Cardiac fibroblast (primary cell): ENCODE data around the gene ZCCHC24.
A peak's percentile ranks its signal among the peaks of the same experiment; 100 is the strongest.

ENCODE experiments used
- DNase-seq, 2 donors: peaks; one replicate each; pipeline versions ENCODE4 v3.0.0 to v3.0.0-alpha.2; 2010; ENCODE audit warnings: low read depth in 2 of 2
- H3K4me3 ChIP-seq, 2 donors: replicated peaks in 1 of 2; 1 replicate in 1 of 2; 2 replicates in 1 of 2; pipeline ENCODE4 v1.5.1; 2011; ENCODE audit warnings: low read depth in 2 of 2, low read length in 2 of 2, mild to moderate bottlenecking in 2 of 2, moderate library complexity in 1 of 2
- CTCF ChIP-seq: IDR thresholded peaks from one replicate; pipeline ENCODE4 v1.5.1; 2011; ENCODE audit warnings: low read depth, mild to moderate bottlenecking, low read length, inconsistent platforms

The ZCCHC24 gene

GRCh38 chr10:79375321-79376077 lies 69.9 kb downstream of the ZCCHC24 start:
- no peak for TF ChIP-seq CTCF
- no peak overlapping the region for H3K4me3 ChIP-seq
- DNase-seq, result peak; percentile 61 to 76

DNA sequence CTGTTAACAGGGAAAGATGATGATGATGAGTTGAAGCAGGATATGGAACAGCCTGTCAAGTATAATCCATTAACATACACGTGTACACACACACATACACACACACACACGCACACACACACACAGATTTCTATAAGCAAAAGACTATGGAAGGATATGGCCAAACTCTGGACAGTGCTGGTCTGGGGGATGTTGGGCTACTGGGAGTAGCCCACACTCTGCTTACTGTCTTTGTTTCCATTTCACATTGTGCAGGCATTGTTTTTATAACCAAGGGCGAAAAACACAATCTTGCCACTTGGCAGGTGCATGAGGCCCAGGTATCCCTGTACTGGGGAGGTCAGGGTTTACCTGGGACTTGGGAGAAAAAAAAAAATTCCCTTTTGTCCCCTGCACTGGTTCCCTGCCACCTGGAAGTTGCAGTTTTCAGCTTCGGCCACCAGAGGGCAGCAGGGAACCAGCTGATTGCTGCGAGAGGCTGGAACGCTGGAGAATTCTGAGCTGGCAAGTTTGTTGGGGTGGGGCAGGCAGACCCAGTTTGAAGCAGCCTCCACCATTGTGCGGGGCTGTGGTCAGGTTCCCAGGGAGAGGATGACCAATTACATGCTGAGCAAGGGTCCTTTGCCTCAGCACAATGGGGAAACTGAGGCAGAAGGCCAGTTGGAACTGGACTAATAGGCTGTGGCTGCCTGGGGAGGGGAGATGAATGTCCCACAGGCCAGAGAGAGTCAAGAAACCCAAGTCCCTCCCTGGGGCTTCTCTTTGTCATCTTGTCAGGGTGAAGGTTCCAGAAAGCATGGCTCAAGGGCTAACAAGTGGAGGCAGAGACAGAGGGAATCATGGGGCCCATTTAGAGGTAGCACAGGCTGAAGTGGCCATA lies 70.9 kb downstream of the ZCCHC24 start:
- no peak overlapping the region for H3K4me3 ChIP-seq
- peak; percentile 75 to 80 for DNase-seq
- TF ChIP-seq CTCF, result peak; percentile 91

GRCh38 chr10:79372871-79373270 lies 72.6 kb downstream of the ZCCHC24 start:
- no peak for DNase-seq
- TF ChIP-seq CTCF, result no peak
- no peak overlapping the region for H3K4me3 ChIP-seq

GRCh38 chr10:79367426-79368189 lies 77.8 kb downstream of the ZCCHC24 start:
- no peak overlapping the region for H3K4me3 ChIP-seq
- TF ChIP-seq CTCF, result no peak
- peak; percentile 48 to 74 for DNase-seq

GRCh38 chr10:79361726-79362397 lies 83.6 kb downstream of the ZCCHC24 start:
- peak in 1 of 2 donors; percentile 40 for DNase-seq
- no peak overlapping the region for H3K4me3 ChIP-seq
- no peak for TF ChIP-seq CTCF
